ENCODE measurements around the gene CISTR. TPM values are rescaled to one million over a fixed set of nuclear protein-coding genes. Genes with fewer than 3 reads are reported as not detected.

The CISTR gene
- total and polyA plus RNA-seq, 2 experiments from 2014 or later: not detected

DNA sequence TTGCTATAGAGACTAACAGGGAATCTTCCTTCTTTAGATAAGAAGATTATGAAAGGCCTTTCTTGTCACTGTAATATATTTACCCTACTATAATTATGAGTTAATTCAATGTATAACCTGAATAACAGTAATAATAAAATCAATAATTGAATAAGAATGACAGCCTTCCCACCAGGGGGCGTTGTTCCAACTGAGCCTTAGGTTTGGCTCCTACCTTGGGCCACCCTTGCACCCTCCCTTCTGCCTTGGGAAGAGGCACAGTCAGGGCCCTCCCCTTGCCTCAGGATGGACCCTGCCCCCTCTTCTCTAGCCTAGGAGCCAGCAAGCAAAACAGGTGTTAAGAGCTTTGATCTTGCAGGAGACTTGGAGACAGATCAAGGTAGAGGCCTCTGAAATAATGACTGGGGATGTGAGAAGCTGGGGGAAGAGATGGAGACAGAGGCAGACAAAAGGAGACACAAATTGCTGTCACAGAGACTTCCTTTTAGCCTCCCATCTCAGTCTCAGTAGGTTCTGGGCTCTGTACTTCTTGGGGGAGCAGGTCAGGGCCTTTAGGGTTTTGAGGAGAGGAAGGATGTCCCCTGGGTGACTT, 40.1 kb upstream of the CISTR start:
- peak; percentile 28 for DNase-seq
- WGBS, 2 experiments (ENCODE audit: low coverage in 1 of 2, low lambda C conversion rate in 2 of 2, missing lambda C conversion rate in 2 of 2): 0 to 3% methylated on average over 1 of the region's 1 CpG
- no peaks in the 10 kb centered on the region for H3K79me2 ChIP-seq (ENCODE audit: insufficient read depth)
- no peaks in the 10 kb centered on the region for H3K9me2 ChIP-seq (ENCODE audit: insufficient read depth)
- H4K20me1 ChIP-seq (ENCODE audit: insufficient read depth): no peaks in the 10 kb centered on the region
- H3K4me1 ChIP-seq (ENCODE audit: insufficient read depth): no peaks in the 10 kb centered on the region
- H3K4me2 ChIP-seq (ENCODE audit: unreplicated experiment): no peak overlapping the region
- no peak overlapping the region for H3K4me3 ChIP-seq
- H2AFZ ChIP-seq: no peak overlapping the region
- no peak for TF ChIP-seq EZH2 (IDR thresholded peaks at IDR 0.05; ENCODE audit: insufficient read depth, poor library complexity, severe bottlenecking)
- no peak for TF ChIP-seq EZH2phosphoT487 (IDR thresholded peaks at IDR 0.05; ENCODE audit: insufficient read depth, low read depth)
- no peaks in the 10 kb centered on the region for H3K9me3 ChIP-seq (ENCODE audit: low read depth)
- H3K36me3 ChIP-seq (ENCODE audit: low read depth): no peaks in the 10 kb centered on the region
- peaks cover 88% of the 10 kb centered on the region for H3K27me3 ChIP-seq (replicated peaks; ENCODE audit: insufficient read depth)
- H3K9ac ChIP-seq: no peak overlapping the region
- in situ Hi-C loops (cut with MboI): no loop called here
- H3K27ac ChIP-seq: no peak overlapping the region
- H3F3A ChIP-seq (ENCODE audit: insufficient read depth): no peaks in the 10 kb centered on the region

DNA sequence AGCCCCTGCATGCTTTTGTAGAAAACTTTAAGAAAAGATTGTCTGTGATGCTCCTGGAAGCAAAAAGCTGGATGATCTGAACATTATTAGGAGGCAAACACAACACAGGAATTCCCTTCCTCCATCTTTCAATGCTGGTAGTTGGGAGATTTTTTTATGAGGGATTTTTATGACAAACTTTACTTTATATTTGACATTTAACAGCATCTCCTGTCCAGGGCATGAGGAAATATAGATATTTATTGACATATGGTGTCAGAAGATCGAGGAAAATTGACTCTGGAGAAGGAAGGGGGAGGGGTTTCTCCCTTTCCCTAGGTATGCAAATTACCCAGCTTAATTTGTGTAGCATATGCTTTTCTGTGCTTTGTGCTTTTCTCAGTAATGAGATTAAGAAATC, 37.8 kb upstream of the CISTR start:
- WGBS, 2 experiments (ENCODE audit: low coverage in 1 of 2, low lambda C conversion rate in 2 of 2, missing lambda C conversion rate in 2 of 2): 24 to 37% methylated on average over 1 of the region's 1 CpG
- DNase-seq: no peak
- H3K36me3 ChIP-seq (ENCODE audit: low read depth): no peaks in the 10 kb centered on the region
- H3F3A ChIP-seq (ENCODE audit: insufficient read depth): no peaks in the 10 kb centered on the region
- H3K9ac ChIP-seq: no peak overlapping the region
- in situ Hi-C loops (cut with MboI): no loop called here
- peaks cover 78% of the 10 kb centered on the region for H3K27me3 ChIP-seq (replicated peaks; ENCODE audit: insufficient read depth)
- no peaks in the 10 kb centered on the region for H3K9me3 ChIP-seq (ENCODE audit: low read depth)
- H3K27ac ChIP-seq: no peak overlapping the region
- H3K4me1 ChIP-seq (ENCODE audit: insufficient read depth): no peaks in the 10 kb centered on the region
- no peaks in the 10 kb centered on the region for H4K20me1 ChIP-seq (ENCODE audit: insufficient read depth)
- no peak overlapping the region for H3K4me2 ChIP-seq (ENCODE audit: unreplicated experiment)
- no peaks in the 10 kb centered on the region for H3K79me2 ChIP-seq (ENCODE audit: insufficient read depth)
- H3K9me2 ChIP-seq (ENCODE audit: insufficient read depth): no peaks in the 10 kb centered on the region
- no peak overlapping the region for H2AFZ ChIP-seq
- TF ChIP-seq EZH2phosphoT487 (IDR thresholded peaks at IDR 0.05; ENCODE audit: insufficient read depth, low read depth) (no peak), EZH2 (IDR thresholded peaks at IDR 0.05; ENCODE audit: insufficient read depth, poor library complexity, severe bottlenecking) (no peak)
- no peak overlapping the region for H3K4me3 ChIP-seq

DNA sequence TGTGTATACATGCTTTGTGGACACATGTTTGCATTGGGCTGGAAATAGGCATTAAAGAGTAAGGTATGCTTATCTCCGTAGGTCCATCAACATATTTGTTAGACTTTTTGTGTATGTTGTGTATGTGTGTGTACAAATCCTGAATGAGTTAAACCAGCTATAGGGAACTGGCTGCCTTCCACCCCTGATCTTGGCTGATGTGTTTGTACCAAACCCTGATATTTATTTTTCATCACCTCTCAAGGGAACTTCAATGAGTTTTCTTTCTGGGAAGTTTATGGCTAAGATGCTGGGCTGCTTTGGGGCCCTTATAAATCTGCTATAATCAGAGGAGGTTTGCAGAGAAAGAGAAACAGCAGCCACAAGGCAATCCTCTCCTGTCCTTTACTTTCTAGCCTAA, 37.1 kb upstream of the CISTR start:
- no peaks in the 10 kb centered on the region for H3K9me3 ChIP-seq (ENCODE audit: low read depth)
- DNase-seq: no peak
- in situ Hi-C loops (cut with MboI): no loop called here
- H3K4me2 ChIP-seq (ENCODE audit: unreplicated experiment): no peak overlapping the region
- H3K9ac ChIP-seq: no peak overlapping the region
- H3K36me3 ChIP-seq (ENCODE audit: low read depth): no peaks in the 10 kb centered on the region
- H3K27me3 ChIP-seq (replicated peaks; ENCODE audit: insufficient read depth): peaks cover 77% of the 10 kb centered on the region
- H4K20me1 ChIP-seq (ENCODE audit: insufficient read depth): no peaks in the 10 kb centered on the region
- no peaks in the 10 kb centered on the region for H3F3A ChIP-seq (ENCODE audit: insufficient read depth)
- H2AFZ ChIP-seq: no peak overlapping the region
- no peaks in the 10 kb centered on the region for H3K4me1 ChIP-seq (ENCODE audit: insufficient read depth)
- no peaks in the 10 kb centered on the region for H3K79me2 ChIP-seq (ENCODE audit: insufficient read depth)
- H3K9me2 ChIP-seq (ENCODE audit: insufficient read depth): no peaks in the 10 kb centered on the region
- WGBS, 2 experiments (ENCODE audit: low coverage in 1 of 2, low lambda C conversion rate in 2 of 2, missing lambda C conversion rate in 2 of 2): 89 to 92% methylated on average over 1 of the region's 1 CpG
- H3K4me3 ChIP-seq: no peak overlapping the region
- H3K27ac ChIP-seq: no peak overlapping the region
- no peak for TF ChIP-seq EZH2phosphoT487 (IDR thresholded peaks at IDR 0.05; ENCODE audit: insufficient read depth, low read depth)
- no peak for TF ChIP-seq EZH2 (IDR thresholded peaks at IDR 0.05; ENCODE audit: insufficient read depth, poor library complexity, severe bottlenecking)

DNA sequence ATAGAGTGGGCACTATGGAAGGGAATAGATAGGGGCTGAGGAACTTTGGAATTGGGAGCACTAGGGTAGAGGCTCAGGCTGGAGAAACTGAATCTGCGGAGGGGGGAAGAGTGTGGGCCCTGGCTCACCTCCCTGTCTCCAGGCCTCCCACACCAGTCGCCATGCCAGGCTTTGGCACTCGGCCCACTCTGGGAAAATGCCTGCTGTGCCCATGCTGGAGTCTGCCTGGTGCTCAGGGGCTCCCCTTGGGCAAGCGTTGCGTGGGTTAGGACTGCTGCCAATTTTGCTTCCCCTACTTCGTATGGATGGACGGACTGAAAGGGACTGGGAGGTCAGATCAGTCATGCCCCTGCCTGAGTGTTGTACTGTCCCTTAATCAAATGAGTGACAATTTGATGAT, 34.6 kb upstream of the CISTR start:
- Histone ChIP-seq H3K9ac (no peak overlapping the region), H3K27me3 (replicated peaks; ENCODE audit: insufficient read depth) (peaks cover 79% of the 10 kb centered on the region), H3K9me3 (ENCODE audit: low read depth) (no peaks in the 10 kb centered on the region), H3F3A (ENCODE audit: insufficient read depth) (no peaks in the 10 kb centered on the region), H3K36me3 (ENCODE audit: low read depth) (no peaks in the 10 kb centered on the region), H3K79me2 (ENCODE audit: insufficient read depth) (no peaks in the 10 kb centered on the region), H3K4me3 (no peak overlapping the region), H3K27ac (no peak overlapping the region), H3K4me2 (ENCODE audit: unreplicated experiment) (no peak overlapping the region), H2AFZ (no peak overlapping the region), H4K20me1 (ENCODE audit: insufficient read depth) (no peaks in the 10 kb centered on the region), H3K9me2 (ENCODE audit: insufficient read depth) (no peaks in the 10 kb centered on the region), H3K4me1 (ENCODE audit: insufficient read depth) (no peaks in the 10 kb centered on the region)
- in situ Hi-C loops (cut with MboI): no loop called here
- TF ChIP-seq EZH2 (IDR thresholded peaks at IDR 0.05; ENCODE audit: insufficient read depth, poor library complexity, severe bottlenecking) (no peak), EZH2phosphoT487 (IDR thresholded peaks at IDR 0.05; ENCODE audit: insufficient read depth, low read depth) (no peak)
- no peak for DNase-seq
- 74 to 78% methylated on average over 6 to 7 of the region's 7 CpGs for WGBS, 2 experiments (ENCODE audit: low coverage in 1 of 2, low lambda C conversion rate in 2 of 2, missing lambda C conversion rate in 2 of 2)

DNA sequence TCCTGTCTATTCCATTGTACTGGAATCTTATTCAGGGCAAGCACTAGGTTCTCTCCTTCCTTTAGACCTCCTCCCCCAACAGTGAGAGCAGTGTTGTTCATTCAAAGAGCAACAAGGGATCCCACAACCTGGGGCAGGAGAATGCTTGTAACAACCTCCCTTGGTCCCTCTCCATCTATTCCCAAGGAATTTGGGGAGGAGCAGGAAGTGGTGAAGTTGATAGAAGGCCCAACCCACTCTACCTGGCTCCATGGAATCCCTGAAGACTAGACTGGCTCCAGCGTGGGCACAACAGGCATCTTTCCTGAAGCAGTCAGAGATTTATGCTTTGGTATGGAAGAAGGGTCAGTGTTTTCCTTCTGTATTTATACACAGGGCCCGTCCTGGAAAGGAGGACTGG, 33.4 kb upstream of the CISTR start:
- H3K27ac ChIP-seq: no peak overlapping the region
- H3K9me3 ChIP-seq (ENCODE audit: low read depth): no peaks in the 10 kb centered on the region
- DNase-seq: no peak
- no peaks in the 10 kb centered on the region for H3F3A ChIP-seq (ENCODE audit: insufficient read depth)
- H3K79me2 ChIP-seq (ENCODE audit: insufficient read depth): no peaks in the 10 kb centered on the region
- no peak overlapping the region for H3K9ac ChIP-seq
- H3K4me1 ChIP-seq (ENCODE audit: insufficient read depth): no peaks in the 10 kb centered on the region
- H3K9me2 ChIP-seq (ENCODE audit: insufficient read depth): no peaks in the 10 kb centered on the region
- TF ChIP-seq EZH2phosphoT487 (IDR thresholded peaks at IDR 0.05; ENCODE audit: insufficient read depth, low read depth) (no peak), EZH2 (IDR thresholded peaks at IDR 0.05; ENCODE audit: insufficient read depth, poor library complexity, severe bottlenecking) (no peak)
- 17 to 49% methylated on average over 2 of the region's 2 CpGs for WGBS, 2 experiments (ENCODE audit: low coverage in 1 of 2, low lambda C conversion rate in 2 of 2, missing lambda C conversion rate in 2 of 2)
- in situ Hi-C loops (cut with MboI): no loop called here
- no peak overlapping the region for H2AFZ ChIP-seq
- no peak overlapping the region for H3K4me3 ChIP-seq
- no peaks in the 10 kb centered on the region for H4K20me1 ChIP-seq (ENCODE audit: insufficient read depth)
- H3K4me2 ChIP-seq (ENCODE audit: unreplicated experiment): no peak overlapping the region
- no peaks in the 10 kb centered on the region for H3K36me3 ChIP-seq (ENCODE audit: low read depth)
- peaks cover 83% of the 10 kb centered on the region for H3K27me3 ChIP-seq (replicated peaks; ENCODE audit: insufficient read depth)
